Measurements from ENCODE around the gene KRT1.

DNA sequence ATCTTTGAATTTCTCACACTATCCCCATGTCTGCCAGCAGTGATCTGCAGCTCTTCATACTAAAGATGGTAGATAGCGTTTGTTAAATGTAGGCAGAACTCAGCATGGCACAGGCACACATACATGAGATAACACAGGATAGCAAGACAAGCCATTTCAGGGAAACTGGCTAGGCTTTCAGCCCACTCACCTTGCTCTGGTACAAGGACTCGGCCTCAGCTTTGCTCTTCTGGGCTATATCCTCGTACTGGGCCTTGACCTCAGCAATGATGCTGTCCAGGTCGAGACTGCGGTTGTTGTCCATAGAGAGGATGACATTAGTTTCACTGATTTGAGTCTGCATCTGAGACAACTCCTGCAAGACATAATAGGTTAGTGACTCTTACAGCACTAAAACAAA is 3.1 kb downstream of the KRT1 start:
- TF ChIP-seq BACH1 (IDR thresholded peaks at IDR 0.05; ENCODE audit: borderline replicate concordance) (no peak), POLR2A (IDR thresholded peaks at IDR 0.05; ENCODE audit: low read depth, low read length) (no peak), MAX (IDR thresholded peaks at IDR 0.05; ENCODE audit: low read depth, low read length) (no peak), MYC (IDR thresholded peaks at IDR 0.05; ENCODE audit: insufficient read depth, insufficient read length, insufficient replicate concordance, low read length, severe bottlenecking) (no peak), SREBF2 (IDR thresholded peaks at IDR 0.05; ENCODE audit: low read length) (no peak), NKRF (conservative IDR thresholded peaks at IDR 0.05) (no peak), CREM (IDR thresholded peaks at IDR 0.05; ENCODE audit: low read depth) (no peak), MEF2B (IDR thresholded peaks at IDR 0.05; ENCODE audit: partially characterized antibody, poor library complexity, severe bottlenecking) (no peak), ATF3 (IDR thresholded peaks at IDR 0.05; ENCODE audit: borderline replicate concordance, extremely low read depth, low read depth, low read length) (no peak), EP300 (IDR thresholded peaks at IDR 0.05; ENCODE audit: borderline replicate concordance in 1 of 2, control insufficient read depth in 1 of 2, low read depth in 2 of 2, low read length in 2 of 2) (no peak), CEBPB (IDR thresholded peaks at IDR 0.05; ENCODE audit: borderline replicate concordance in 1 of 2, low read depth in 2 of 2, low read length in 2 of 2) (no peak), ZBTB40 (IDR thresholded peaks at IDR 0.05; ENCODE audit: borderline replicate concordance) (no peak), RAD21 (IDR thresholded peaks at IDR 0.05; ENCODE audit: insufficient read depth, low read depth, low read length) (no peak)
- TF ChIP-seq, protein P1, sequence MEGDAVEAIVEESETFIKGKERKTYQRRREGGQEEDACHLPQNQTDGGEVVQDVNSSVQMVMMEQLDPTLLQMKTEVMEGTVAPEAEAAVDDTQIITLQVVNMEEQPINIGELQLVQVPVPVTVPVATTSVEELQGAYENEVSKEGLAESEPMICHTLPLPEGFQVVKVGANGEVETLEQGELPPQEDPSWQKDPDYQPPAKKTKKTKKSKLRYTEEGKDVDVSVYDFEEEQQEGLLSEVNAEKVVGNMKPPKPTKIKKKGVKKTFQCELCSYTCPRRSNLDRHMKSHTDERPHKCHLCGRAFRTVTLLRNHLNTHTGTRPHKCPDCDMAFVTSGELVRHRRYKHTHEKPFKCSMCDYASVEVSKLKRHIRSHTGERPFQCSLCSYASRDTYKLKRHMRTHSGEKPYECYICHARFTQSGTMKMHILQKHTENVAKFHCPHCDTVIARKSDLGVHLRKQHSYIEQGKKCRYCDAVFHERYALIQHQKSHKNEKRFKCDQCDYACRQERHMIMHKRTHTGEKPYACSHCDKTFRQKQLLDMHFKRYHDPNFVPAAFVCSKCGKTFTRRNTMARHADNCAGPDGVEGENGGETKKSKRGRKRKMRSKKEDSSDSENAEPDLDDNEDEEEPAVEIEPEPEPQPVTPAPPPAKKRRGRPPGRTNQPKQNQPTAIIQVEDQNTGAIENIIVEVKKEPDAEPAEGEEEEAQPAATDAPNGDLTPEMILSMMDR (IDR thresholded peaks at IDR 0.05 in 2 of 3, conservative IDR thresholded peaks at IDR 0.05 in 1 of 3; ENCODE audit: control insufficient read depth in 2 of 3, extremely low read depth in 1 of 3, insufficient read depth in 1 of 3, low read depth in 3 of 3, low read length in 3 of 3): no peak

Measured in GM12878 (cell line).